GM12872 (cell line): ENCODE data around the gene HOPX.

Experiments
- TF ChIP-seq, protein P1 (sequence below): IDR thresholded peaks from 3 replicates; pipeline ENCODE4 v1.5.1; 2011; ENCODE audit warnings: low read depth, mild to moderate bottlenecking, low read length, moderate library complexity; ENCODE audit not compliant: insufficient read depth

HOPX gene

GRCh38 chr4:56658528-56658927 lies 22.6 kb downstream of the HOPX start:
- TF ChIP-seq, protein P1, sequence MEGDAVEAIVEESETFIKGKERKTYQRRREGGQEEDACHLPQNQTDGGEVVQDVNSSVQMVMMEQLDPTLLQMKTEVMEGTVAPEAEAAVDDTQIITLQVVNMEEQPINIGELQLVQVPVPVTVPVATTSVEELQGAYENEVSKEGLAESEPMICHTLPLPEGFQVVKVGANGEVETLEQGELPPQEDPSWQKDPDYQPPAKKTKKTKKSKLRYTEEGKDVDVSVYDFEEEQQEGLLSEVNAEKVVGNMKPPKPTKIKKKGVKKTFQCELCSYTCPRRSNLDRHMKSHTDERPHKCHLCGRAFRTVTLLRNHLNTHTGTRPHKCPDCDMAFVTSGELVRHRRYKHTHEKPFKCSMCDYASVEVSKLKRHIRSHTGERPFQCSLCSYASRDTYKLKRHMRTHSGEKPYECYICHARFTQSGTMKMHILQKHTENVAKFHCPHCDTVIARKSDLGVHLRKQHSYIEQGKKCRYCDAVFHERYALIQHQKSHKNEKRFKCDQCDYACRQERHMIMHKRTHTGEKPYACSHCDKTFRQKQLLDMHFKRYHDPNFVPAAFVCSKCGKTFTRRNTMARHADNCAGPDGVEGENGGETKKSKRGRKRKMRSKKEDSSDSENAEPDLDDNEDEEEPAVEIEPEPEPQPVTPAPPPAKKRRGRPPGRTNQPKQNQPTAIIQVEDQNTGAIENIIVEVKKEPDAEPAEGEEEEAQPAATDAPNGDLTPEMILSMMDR = no peak

DNA sequence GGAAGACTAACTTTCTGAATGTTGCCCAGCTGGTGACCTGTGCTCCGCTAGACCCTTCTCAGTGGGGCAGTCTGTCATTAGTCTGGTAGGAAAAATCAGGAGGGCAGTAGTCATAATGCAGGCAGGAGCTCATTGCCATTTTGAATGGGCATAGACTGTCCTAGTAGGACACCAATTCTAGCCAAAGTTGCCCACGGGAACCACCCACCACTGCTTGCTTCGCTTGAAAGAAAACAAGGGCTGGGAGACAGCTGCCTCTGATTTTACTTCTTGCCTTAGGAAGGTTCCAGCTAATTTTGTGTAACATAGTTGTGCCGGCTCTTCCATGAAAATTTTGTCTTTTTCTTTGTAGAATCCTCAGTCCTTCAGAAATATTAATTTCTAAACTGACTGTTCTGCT lies 23.3 kb downstream of the HOPX start:
- TF ChIP-seq, protein P1 = no peak

- TF ChIP-seq, protein P1 = no peak
Measured at GRCh38 chr4:56657128-56657527, 24.0 kb downstream of the HOPX start.

DNA sequence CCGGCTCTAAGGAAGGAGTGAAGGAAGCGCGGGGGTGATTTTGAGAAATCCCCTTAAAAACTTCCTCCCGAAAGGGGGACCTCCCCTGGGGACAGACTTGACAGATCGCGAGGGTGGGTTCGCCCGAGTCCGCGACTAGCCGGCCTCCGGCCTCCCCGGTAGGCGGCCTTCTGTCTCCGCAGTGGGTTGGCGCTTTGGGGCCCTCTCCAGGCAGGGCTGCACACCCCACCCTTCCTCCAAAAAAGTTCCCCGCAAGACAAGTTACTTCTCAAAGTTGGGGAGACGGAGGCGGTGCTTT lies 24.8 kb downstream of the HOPX start:
- TF ChIP-seq, protein P1 = no peak

- TF ChIP-seq, protein P1 = no peak
Measured at GRCh38 chr4:56655627-56656345, 25.3 kb downstream of the HOPX start.

DNA sequence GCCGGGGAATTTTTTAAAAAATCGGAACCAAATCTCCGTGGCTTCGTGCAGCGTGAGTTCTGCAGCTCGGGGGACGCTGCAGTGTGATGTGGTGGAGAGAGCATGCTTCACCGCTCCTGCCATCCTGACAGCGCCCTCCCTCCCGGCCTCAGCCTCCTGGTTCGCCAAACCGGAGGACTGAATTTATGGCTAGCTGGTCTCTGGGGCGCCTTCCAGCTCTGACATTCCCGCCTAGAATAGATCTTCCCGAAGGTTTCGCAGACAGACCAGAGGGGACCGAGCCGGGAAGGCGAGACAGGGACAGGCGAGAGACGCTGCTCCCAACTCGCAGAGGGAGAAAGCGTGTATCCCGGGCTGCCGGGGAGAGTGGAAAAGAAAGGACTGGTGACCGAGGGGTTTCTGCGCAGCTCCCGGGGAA lies 25.9 kb downstream of the HOPX start:
- TF ChIP-seq, protein P1 = no peak

GRCh38 chr4:56654238-56654632 lies 26.9 kb downstream of the HOPX start:
- TF ChIP-seq, protein P1 = no peak
